Esophagus mucosa (tissue), 1 donor: ENCODE results near the gene PLEKHA8. TPM values are rescaled to one million over a fixed set of nuclear protein-coding genes. Genes with fewer than 3 reads are reported as not detected.
"Not testable (repeated sequence)": the region's sequence is repeated elsewhere in the genome, so short reads cannot be mapped to it uniquely, and the experiment has no call there.

Source experiments
- ATAC-seq: fragments of 200-7000 bp; cut with Tn5 transposase; one replicate; pipeline ENCODE4 v1.9.1; 2020
- total RNA-seq: library from RNA; stranded (reverse); gene quantifications from one replicate; pipeline ENCODE4 v1.2.4, GENCODE V29; 2023
- donor health status: DM: yes; HTN: yes; CAD: no.

The PLEKHA8 gene
- total RNA-seq, 1 donor from 2014 or later: 5.7 TPM

GRCh38 chr7:30068117-30068516, 39.9 kb downstream of the PLEKHA8 start:
- no peak for ATAC-seq

- ATAC-seq: no peak
These were observed 41.1 kb downstream of the PLEKHA8 start for GRCh38 chr7:30069096-30069867.

GRCh38 chr7:30070052-30070451, 41.8 kb downstream of the PLEKHA8 start:
- no peak for ATAC-seq

GRCh38 chr7:30072735-30073134, 44.5 kb downstream of the PLEKHA8 start:
- ATAC-seq: no peak

GRCh38 chr7:30074422-30075030, 46.3 kb downstream of the PLEKHA8 start:
- no peak for ATAC-seq

GRCh38 chr7:30076411-30076810, 48.2 kb downstream of the PLEKHA8 start:
- ATAC-seq: no peak

GRCh38 chr7:30078280-30078679, 50.1 kb downstream of the PLEKHA8 start:
- no peak for ATAC-seq

GRCh38 chr7:30079880-30080279, 51.7 kb downstream of the PLEKHA8 start:
- ATAC-seq: no peak

- no peak for ATAC-seq
These were observed 52.6 kb downstream of the PLEKHA8 start for GRCh38 chr7:30080818-30081217.

GRCh38 chr7:30082686-30083085, 54.5 kb downstream of the PLEKHA8 start:
- ATAC-seq: no peak

GRCh38 chr7:30083334-30083733, 55.1 kb downstream of the PLEKHA8 start:
- no peak for ATAC-seq

GRCh38 chr7:30084212-30084611, 56.0 kb downstream of the PLEKHA8 start:
- no peak for ATAC-seq

- ATAC-seq: no peak
These were observed 58.3 kb downstream of the PLEKHA8 start for GRCh38 chr7:30086529-30086928.

GRCh38 chr7:30087371-30087770, 59.2 kb downstream of the PLEKHA8 start:
- ATAC-seq: no peak

GRCh38 chr7:30088362-30088761, 60.1 kb downstream of the PLEKHA8 start:
- ATAC-seq: no peak

- ATAC-seq: no peak
These were observed 61.9 kb downstream of the PLEKHA8 start for GRCh38 chr7:30090111-30090510.

- no peak for ATAC-seq
These were observed 63.3 kb downstream of the PLEKHA8 start for GRCh38 chr7:30091491-30091912.

- ATAC-seq: no peak
These were observed 63.8 kb downstream of the PLEKHA8 start for GRCh38 chr7:30091987-30092386.

- ATAC-seq: no peak
These were observed 65.3 kb downstream of the PLEKHA8 start for GRCh38 chr7:30093420-30093952.

- not testable (repeated sequence) for ATAC-seq
These were observed 70.4 kb downstream of the PLEKHA8 start for GRCh38 chr7:30098599-30098998.

GRCh38 chr7:30102281-30102680, 74.1 kb downstream of the PLEKHA8 start:
- ATAC-seq: no peak

- no peak for ATAC-seq
These were observed 75.9 kb downstream of the PLEKHA8 start for GRCh38 chr7:30104157-30104556.

- ATAC-seq: no peak
These were observed 84.0 kb downstream of the PLEKHA8 start for GRCh38 chr7:30112103-30112713.

GRCh38 chr7:30113144-30113543, 84.9 kb downstream of the PLEKHA8 start:
- ATAC-seq: no peak
